Hepatocyte (in vitro differentiated cells): ENCODE measurements around the gene SF3B3.

Source experiments
- EZH2 ChIP-seq: fragments of 200-600 bp; sonication (generic); IDR thresholded peaks from 2 replicates; pipeline ENCODE4 v1.6.1; 2016; ENCODE audit warnings: antibody characterized with exemption, mild to moderate bottlenecking, borderline replicate concordance
- TF ChIP-seq, protein P1 (sequence below): fragments of 200-600 bp; sonication (generic); IDR thresholded peaks from 2 replicates; pipeline ENCODE4 v1.5.1; 2016; ENCODE audit warnings: antibody characterized with exemption, mild to moderate bottlenecking; ENCODE audit not compliant: poor library complexity

DNA sequence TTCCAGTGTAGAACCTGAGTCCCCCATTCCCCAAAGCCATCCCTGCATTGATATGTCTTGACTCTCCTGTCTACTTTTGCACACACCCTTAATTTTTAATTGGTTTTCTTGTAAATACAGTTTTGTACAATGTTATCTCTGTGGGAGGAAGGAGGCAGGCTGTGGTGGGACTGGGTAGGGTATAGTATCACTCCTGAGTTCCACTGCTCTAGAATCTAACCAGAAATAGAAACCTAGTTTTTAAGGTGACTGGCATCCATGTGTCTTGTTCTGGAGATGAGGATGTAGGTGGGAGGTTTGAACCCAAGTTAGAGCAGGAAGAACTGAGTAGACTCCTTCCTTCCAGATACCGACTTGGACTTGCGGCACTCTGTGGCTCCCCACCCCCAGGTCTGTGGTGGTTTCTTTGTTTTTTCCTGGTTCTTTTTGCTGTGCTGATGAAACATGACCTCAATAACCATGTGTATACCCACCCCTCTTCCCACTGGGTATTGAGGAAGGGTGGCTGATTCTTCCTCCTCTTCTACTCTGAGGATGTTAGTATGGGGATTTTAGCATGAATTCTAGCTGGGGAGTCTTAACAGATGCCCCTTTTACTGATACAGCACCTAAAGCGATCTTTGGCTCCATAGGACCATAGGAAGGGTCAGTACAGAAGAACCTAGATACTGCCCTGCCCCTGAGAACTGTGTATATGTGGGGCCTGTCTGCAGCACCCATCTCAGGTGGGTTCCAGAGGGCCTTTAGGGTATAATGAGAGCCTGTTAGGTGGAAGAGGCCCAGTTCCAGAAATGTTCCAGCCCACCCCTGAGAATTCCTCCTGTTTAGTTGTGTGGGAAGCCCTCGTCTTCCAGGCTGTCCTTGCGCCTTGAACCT lies 48.7 kb downstream of the SF3B3 start:
- TF ChIP-seq, protein P1, sequence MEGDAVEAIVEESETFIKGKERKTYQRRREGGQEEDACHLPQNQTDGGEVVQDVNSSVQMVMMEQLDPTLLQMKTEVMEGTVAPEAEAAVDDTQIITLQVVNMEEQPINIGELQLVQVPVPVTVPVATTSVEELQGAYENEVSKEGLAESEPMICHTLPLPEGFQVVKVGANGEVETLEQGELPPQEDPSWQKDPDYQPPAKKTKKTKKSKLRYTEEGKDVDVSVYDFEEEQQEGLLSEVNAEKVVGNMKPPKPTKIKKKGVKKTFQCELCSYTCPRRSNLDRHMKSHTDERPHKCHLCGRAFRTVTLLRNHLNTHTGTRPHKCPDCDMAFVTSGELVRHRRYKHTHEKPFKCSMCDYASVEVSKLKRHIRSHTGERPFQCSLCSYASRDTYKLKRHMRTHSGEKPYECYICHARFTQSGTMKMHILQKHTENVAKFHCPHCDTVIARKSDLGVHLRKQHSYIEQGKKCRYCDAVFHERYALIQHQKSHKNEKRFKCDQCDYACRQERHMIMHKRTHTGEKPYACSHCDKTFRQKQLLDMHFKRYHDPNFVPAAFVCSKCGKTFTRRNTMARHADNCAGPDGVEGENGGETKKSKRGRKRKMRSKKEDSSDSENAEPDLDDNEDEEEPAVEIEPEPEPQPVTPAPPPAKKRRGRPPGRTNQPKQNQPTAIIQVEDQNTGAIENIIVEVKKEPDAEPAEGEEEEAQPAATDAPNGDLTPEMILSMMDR: no peak
- no peak for TF ChIP-seq EZH2
